Stimulated activated CD8-positive, alpha-beta memory T cell treated with anti-CD3 and anti-CD28 coated beads, Interleukin-7, amount 100 ng/mL, for 48 hours (primary cell): ENCODE results near the gene EPB41L4B.
"Not testable (repeated sequence)": the region's sequence is repeated elsewhere in the genome, so short reads cannot be mapped to it uniquely, and the experiment has no call there.

ENCODE experiments used
- DNase-seq, 2 donors: peaks; one replicate each; pipeline ENCODE4 v3.0.0-alpha.2; 2020; ENCODE audit warnings: low read depth in 1 of 2; ENCODE audit errors: extremely low read depth in 1 of 2

Gene EPB41L4B

DNA sequence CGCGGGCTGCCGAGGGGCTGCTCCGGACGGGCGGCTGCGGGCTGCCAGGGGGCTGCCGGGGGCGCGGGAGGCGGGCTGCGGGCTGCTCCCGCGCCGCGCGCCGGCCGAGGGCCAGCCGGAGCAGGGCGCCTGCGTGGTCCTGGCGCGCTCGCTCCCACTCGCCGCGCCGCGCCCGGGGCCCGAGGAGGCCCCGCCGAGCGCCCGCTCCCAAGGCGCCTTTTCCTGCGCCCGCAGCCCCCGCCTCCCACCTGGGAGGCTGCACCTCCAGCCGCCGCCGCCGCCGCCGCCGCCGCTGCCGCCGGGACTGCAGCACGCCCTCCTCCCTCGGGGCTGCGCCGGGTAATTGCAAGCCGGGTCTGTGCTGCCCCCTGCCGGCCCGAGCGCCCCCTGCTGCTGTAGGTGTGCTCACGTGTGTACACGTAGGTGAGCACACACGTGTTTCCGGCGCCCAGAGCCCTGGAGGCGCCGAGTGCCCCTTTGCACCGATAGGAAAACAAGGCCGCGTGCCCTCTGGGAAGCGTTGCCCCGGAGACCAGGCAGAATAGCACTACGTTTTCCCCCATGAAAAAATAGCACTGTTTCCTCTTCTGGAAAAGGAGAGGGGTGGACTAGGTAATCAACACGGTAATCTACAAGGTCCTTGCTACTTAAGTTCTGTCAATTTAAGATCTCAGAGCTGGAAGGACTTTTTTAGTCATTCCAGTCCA, at the start of gene EPB41L4B:
TSS of gene EPB41L4B (minus strand) at position 318 of the 707 bp plus-strand sequence. CDS start 613 bp downstream, outside the sequence.
- peak; percentile 77 to 81 for DNase-seq

DNA sequence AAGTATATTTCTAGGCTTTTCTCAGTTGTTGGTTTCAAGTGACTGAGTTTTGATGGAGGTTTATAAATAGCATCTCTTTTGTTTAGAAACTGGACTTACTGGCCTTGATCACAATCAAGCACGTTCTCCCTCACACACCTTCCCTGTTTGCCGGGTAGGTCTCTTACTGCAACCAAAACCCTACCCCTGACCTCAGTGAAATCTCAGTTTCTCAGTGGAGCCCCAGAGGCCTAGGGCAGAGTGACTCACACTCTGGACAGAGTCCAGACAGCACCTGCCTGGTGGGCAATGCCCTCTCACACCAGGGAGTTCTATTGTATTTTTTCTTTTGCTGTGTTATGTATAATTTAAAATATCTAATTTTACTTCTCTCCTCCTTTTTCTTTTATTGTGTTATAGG, 48.4 kb upstream of the EPB41L4B start:
- no peak for DNase-seq

GRCh38 chr9:109360771-109361170, 39.9 kb upstream of the EPB41L4B start:
- no peak for DNase-seq

GRCh38 chr9:109358968-109359603, 38.2 kb upstream of the EPB41L4B start:
- DNase-seq = not testable (repeated sequence)

- no peak for DNase-seq
These were observed 34.9 kb upstream of the EPB41L4B start for GRCh38 chr9:109355564-109356297.

DNA sequence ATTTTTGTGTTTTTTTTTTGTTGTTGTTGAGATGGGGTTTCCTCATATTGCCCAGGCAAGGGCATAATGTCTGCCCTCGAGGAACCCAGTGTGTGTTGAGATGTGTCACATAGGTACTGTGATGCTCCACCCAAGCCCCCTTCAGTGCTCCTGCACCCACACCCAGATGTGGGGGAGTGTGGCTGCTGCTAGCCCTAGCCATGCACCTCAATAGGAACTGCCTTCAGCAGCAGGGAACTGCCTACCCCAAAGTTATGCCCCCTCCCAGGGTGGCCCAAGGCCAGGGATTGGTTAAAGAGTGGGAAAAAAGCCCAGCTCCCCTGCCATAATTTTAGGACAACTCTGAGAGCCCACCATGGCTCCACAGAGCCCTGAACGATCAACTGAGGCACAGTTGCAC, 33.3 kb upstream of the EPB41L4B start:
- DNase-seq = no peak

DNA sequence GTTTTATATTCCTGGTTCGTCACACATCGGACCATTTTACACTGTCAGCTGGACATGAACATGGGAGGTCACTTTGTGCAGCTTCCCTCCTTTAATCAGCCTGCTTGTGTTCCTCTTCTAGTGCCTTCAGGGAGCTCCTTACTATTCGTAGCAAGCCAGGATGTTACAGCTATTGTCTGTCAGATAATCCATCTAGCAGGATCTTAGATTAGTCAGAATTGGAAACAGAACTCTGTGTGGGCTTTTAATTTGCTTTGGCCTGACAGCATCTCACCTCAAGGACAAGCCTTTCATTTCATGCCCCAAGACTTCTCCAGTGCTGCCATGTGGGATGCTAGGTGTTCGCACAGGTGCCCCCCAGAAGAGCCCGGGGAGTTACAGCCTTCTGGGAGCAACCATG, 30.2 kb upstream of the EPB41L4B start:
- no peak for DNase-seq

DNA sequence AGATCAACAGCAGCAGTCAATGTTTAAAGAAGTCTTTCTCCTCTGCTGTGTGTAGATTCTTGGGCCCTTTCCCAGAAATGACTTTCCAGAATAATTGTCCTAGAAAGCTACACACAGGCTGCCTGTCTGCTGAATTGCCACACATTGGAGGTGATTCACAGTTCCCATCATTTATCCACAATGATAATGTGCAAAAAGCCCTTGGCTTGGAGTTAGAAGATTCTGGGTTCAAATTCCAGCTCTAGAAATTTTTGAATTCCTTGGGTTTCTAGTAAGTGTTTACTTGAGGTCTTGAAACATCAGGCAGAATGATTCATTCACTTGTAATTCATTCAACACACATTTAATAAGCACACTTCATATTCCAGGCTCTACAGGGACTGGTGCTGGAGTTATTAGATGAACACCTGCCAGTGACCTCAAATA, 28.6 kb upstream of the EPB41L4B start:
- DNase-seq = no peak

GRCh38 chr9:109346904-109347303, 26.0 kb upstream of the EPB41L4B start:
- DNase-seq = no peak

GRCh38 chr9:109344866-109345265, 24.0 kb upstream of the EPB41L4B start:
- no peak for DNase-seq

- DNase-seq = no peak
These were observed 22.0 kb upstream of the EPB41L4B start for GRCh38 chr9:109342878-109343277.

DNA sequence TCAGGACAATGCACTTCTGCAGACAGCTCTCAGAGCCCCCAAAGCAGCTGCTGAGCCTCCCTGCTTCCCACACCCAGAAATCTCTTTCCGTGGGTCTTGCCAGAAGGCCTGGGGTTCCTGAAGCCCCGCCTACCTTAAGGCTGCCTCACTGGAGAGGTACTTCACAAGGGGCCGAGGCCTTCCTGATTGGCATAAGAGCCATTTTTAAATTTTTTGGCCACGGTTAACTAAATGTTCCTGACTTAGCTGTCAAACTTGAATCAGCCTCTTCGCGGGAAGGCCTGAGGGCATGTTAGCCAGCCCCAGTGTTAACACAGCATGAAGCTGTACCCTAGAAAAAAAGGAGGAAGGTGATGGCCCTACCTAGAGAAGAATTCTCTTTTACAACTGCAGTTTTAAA, 20.7 kb upstream of the EPB41L4B start:
- no peak for DNase-seq

DNA sequence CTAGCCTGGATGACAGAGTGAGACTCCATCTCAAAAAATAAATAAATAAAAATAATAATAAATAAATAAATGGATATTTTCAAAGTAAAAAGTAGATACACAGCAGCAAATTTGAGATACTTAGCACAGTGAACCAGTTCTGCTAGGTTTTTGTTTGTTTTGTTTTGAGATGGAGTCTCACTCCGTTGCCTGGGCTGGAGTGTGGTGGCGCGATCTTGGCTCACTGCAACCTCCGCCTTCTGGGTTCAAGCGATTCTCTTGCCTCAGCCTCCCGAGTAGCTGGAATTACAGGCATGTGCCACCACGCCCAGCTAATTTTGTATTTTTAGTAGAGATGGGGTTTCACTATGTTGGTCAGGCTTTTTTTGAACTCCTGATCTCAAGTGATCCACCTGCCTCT, 20.1 kb upstream of the EPB41L4B start:
- DNase-seq = not testable (repeated sequence)

- no peak for DNase-seq
These were observed 15.6 kb upstream of the EPB41L4B start for GRCh38 chr9:109336409-109336808.

GRCh38 chr9:109335929-109336328, 15.1 kb upstream of the EPB41L4B start:
- no peak for DNase-seq

DNA sequence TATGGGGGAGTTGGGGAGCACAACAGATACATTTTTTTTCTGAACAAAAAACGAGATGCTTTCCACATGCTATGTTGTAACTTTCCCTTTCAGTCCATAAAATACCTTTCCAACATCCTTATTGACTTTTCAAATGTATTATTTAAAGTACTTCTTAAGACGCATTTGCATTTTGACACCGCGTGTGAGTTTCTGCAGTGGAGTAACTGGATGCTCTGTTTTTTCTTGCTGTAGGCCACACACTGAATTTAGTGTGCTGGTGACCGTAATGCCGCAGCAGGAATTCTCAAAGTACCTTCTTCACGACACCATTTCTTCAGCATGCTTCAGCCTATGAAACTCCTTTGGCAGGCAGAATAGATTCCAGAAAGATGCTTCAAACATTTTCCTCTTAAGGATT, 14.3 kb upstream of the EPB41L4B start:
- no peak for DNase-seq

DNA sequence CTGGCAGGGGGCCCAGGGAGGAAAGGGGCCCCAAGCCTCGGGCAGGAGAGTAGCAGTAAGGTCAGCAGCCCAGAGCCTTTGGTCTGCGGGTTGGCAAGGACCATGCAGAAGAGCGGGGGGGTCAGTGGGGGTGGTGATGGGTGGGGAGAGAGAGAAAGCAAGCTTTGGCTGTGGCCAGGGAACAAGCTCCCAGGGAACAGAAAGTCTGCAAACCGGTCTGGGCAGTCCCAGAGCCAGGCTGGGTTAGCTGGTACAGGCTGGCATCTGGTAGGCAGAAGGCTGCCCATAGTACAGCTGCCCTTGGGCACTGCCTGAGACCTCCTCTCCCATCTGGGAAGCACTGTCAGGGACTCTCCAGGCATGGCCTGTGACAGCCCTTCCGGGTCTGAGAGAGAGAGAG, 10.5 kb upstream of the EPB41L4B start:
- DNase-seq = no peak

DNA sequence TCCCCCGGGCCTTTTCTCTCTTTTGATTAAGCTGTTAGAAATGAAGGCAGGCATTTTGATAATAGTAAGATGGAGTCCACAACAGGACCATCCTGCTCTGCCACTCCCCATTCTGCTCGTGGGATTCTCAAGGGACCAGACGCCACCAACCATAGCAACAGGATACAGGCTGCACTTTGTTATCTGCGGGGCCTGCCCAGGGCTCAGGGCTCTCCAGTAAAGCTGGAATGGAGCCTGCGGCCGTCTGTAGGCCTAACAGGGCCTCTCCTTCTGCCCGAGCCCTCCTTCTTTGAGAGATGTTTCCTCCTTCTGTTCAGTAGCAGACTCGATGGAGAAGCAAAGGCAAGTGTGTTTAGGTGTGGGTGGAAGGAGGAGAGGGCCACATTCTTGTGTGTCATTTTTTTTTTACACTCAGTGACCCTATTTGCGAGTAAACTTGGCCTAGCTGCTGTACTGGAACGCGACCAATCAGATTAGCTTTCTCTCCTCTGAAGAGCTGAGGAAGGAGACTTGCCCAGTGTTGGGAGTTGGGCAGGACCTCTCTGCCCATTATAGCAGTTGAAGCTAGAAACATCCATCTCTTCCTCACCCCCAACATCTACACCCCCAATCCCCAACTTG, 8.9 kb upstream of the EPB41L4B start:
- DNase-seq = no peak

DNA sequence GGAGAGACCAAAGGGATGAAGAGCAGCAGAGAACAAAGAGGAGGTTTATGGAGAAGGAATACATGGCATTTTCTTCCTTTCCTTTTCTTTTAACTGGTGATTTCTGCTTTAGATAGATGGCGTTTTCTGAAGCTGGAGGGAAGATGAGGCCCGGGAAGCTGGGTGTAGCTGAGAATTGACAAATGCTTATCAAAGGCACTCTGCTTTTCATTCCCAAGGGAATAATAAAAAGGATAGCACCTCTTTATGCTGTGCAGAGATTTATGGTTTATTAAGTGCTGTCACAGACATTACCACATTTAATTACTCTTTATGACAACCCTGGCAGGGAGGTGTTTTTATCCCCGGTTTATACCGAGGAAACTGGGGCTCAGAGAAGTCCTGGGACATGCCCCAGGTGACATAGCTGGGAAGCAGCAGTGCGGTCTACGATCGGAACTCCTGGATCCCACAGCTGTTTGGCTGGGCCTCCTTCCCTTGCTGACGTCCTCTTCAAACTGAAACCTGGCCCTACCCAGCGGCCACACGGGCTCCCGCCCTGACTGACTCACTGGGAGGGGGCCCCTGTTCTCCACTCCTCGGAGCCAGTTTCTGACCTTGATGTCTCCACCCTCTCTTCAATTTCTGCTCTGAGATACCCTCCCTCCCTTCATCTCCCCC, 8.2 kb upstream of the EPB41L4B start:
- no peak for DNase-seq

DNA sequence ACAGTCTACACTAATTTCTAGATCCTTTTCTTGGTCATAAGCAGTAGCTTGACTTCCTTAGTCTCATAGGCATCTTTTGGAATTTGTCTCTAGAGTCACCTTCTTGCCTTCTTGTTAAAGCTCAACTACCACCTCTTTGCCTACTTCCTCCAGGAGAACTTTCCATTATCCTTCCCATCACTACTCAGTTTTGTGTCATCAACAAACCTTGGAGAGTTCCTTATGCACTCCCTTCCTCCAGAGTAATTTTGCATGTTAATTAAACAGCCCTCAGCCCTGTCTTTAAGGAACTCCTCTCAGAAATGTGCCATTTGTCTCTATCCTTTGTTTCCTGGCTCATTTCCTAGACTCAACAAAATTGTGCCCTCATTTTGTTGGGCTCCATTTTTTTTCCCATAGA, 4.2 kb upstream of the EPB41L4B start:
- no peak for DNase-seq

DNA sequence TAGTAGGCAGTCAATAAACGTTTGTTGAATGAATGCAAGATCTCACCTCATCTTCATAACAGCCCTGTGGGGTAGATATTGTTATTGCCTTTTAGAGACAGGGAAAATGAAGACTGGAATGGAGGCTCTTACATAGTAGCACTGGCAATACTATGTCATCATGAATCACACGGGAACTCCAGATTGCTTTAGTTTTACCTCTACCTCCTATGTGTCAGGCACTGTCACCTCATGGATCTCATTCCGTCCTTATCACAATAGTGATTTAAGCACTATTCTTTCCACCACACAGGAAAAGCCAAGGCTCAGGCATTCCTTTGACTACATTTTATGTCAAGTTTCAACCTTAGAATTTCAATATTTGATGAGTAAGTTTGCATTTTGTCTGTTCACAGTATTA, 2.9 kb upstream of the EPB41L4B start:
- DNase-seq = no peak
